ENCODE results near the gene CCDC117.

DNA sequence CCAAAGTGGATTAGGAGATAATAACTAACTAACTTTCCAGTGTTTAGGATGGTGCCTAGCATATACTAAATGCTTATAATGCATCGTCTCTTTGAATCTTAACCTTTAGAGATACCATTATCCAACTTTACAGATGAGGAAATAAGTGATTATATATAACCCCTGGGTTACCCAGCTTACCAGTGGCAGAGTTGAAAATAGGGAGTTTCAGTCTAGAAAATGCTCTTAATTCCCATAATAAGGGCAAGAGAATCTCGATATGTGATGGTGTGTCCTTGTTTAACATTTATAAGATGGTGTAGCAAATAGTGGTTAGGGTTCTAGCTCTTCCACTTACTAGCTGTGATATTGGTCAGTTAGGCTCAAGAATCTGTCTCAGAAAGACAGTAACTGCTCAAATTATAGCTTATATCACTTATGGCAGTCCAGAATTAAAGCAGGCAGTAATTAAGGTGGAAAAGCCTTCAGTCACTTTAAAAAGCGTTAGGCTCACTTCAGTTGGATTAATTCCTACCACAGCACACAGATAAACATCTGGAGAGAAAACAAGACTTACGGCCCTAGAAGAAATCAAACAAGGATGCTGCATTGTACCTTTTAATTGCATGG is 21.6 kb downstream of the CCDC117 start:
- no peak for TF ChIP-seq CTCF (conservative IDR thresholded peaks at IDR 0.05; ENCODE audit: low read depth, low read length)
- no peak for TF ChIP-seq EZH2 (IDR thresholded peaks at IDR 0.05; ENCODE audit: borderline replicate concordance, low read depth, low read length, poor library complexity, severe bottlenecking)
